ENCODE results near the gene GYPC.

Gene GYPC

GRCh38 chr2:126739141-126739540, 83.2 kb downstream of the GYPC start:
- in situ Hi-C loops (cut with HindIII; ENCODE audit: low pct_ligation_motif_present, low sequenced_read_pairs) = no loop called here
- TF ChIP-seq, protein P1, sequence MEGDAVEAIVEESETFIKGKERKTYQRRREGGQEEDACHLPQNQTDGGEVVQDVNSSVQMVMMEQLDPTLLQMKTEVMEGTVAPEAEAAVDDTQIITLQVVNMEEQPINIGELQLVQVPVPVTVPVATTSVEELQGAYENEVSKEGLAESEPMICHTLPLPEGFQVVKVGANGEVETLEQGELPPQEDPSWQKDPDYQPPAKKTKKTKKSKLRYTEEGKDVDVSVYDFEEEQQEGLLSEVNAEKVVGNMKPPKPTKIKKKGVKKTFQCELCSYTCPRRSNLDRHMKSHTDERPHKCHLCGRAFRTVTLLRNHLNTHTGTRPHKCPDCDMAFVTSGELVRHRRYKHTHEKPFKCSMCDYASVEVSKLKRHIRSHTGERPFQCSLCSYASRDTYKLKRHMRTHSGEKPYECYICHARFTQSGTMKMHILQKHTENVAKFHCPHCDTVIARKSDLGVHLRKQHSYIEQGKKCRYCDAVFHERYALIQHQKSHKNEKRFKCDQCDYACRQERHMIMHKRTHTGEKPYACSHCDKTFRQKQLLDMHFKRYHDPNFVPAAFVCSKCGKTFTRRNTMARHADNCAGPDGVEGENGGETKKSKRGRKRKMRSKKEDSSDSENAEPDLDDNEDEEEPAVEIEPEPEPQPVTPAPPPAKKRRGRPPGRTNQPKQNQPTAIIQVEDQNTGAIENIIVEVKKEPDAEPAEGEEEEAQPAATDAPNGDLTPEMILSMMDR (IDR thresholded peaks at IDR 0.05; ENCODE audit: low read depth, low read length, missing control alignments) = no peak
- Histone ChIP-seq H3K27ac (no peak overlapping the region), H3K4me3 (ENCODE audit: low read depth, low read length) (no peak overlapping the region), H3K27me3 (replicated peaks) (no peaks in the 10 kb centered on the region), H3K36me3 (replicated peaks) (no peaks in the 10 kb centered on the region)
- DNase-seq = no peak

DNA sequence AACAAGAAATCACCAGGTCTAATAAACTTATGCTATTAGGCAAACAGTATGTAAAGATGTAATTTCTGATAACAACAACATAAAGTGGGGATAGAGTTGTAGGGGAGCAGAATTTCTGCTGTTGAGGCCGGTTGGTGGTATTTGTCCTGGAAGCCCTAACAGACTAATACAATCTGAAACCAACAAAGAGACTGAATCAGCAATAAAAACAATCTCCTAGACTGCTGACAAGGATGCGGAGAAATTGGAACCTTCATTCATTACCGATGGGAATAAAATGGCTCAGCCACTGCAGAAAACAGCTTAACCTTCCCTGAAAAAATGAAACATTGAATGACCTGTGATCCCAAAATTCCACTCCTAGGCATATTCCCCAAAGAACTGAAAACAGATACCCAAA, 88.7 kb downstream of the GYPC start:
- in situ Hi-C loops (cut with HindIII; ENCODE audit: low pct_ligation_motif_present, low sequenced_read_pairs) = no loop called here
- Histone ChIP-seq H3K36me3 (replicated peaks) (no peaks in the 10 kb centered on the region), H3K4me3 (ENCODE audit: low read depth, low read length) (no peak overlapping the region), H3K27ac (no peak overlapping the region), H3K27me3 (replicated peaks) (no peaks in the 10 kb centered on the region)
- TF ChIP-seq, protein P1 (IDR thresholded peaks at IDR 0.05; ENCODE audit: low read depth, low read length, missing control alignments) = no peak
- no peak for DNase-seq

Data from brain microvascular endothelial cell (primary cell).